DMS79 (cell line): ENCODE data around the gene JARID2.

ENCODE experiments used
- DNase-seq: peaks from one replicate; lab custom pipeline; 2025; lab: John Stamatoyannopoulos, UW

Gene JARID2

GRCh38 chr6:15549371-15549770 lies 303.5 kb downstream of the JARID2 start:
- no peak for DNase-seq

- DNase-seq, result no peak
These were observed 304.8 kb downstream of the JARID2 start for GRCh38 chr6:15550546-15551123.

GRCh38 chr6:15551262-15551661 lies 305.4 kb downstream of the JARID2 start:
- DNase-seq, result no peak

GRCh38 chr6:15551798-15552197 lies 305.9 kb downstream of the JARID2 start:
- peak; percentile 76 for DNase-seq

GRCh38 chr6:15553031-15553430 lies 307.2 kb downstream of the JARID2 start:
- no peak for DNase-seq

- DNase-seq, result no peak
These were observed 307.9 kb downstream of the JARID2 start for GRCh38 chr6:15553736-15554294.

- DNase-seq, result no peak
These were observed 308.8 kb downstream of the JARID2 start for GRCh38 chr6:15554728-15555100.

GRCh38 chr6:15555101-15556038 lies 309.5 kb downstream of the JARID2 start:
- DNase-seq, result no peak

GRCh38 chr6:15556711-15557110 lies 310.8 kb downstream of the JARID2 start:
- no peak for DNase-seq

- no peak for DNase-seq
These were observed 311.3 kb downstream of the JARID2 start for GRCh38 chr6:15557174-15557573.

- no peak for DNase-seq
These were observed 314.8 kb downstream of the JARID2 start for GRCh38 chr6:15560713-15561112.

GRCh38 chr6:15561447-15562199 lies 315.8 kb downstream of the JARID2 start:
- no peak for DNase-seq

- DNase-seq, result no peak
These were observed 317.1 kb downstream of the JARID2 start for GRCh38 chr6:15562977-15563376.

GRCh38 chr6:15569035-15569995 lies 323.4 kb downstream of the JARID2 start:
- DNase-seq, result no peak

- DNase-seq, result no peak
These were observed 324.3 kb downstream of the JARID2 start for GRCh38 chr6:15570171-15570570.
